Stimulated activated CD4-positive, alpha-beta T cell treated with anti-CD3 and anti-CD28 coated beads, Interleukin-15, amount 100 ng/mL, for 48 hours (primary cell): ENCODE measurements around the gene PTPRK.
"Not testable (repeated sequence)": the region's sequence is repeated elsewhere in the genome, so short reads cannot be mapped to it uniquely, and the experiment has no call there.

ENCODE experiments used
- DNase-seq, 2 donors: peaks; one replicate each; pipeline ENCODE4 v3.0.0-alpha.2; 2020; ENCODE audit warnings: low read depth in 2 of 2

PTPRK gene

GRCh38 chr6:128491610-128492206 is 28.7 kb downstream of the PTPRK start:
- DNase-seq, result no peak

- DNase-seq, result no peak
These were observed 29.3 kb downstream of the PTPRK start for GRCh38 chr6:128491100-128491581.

DNA sequence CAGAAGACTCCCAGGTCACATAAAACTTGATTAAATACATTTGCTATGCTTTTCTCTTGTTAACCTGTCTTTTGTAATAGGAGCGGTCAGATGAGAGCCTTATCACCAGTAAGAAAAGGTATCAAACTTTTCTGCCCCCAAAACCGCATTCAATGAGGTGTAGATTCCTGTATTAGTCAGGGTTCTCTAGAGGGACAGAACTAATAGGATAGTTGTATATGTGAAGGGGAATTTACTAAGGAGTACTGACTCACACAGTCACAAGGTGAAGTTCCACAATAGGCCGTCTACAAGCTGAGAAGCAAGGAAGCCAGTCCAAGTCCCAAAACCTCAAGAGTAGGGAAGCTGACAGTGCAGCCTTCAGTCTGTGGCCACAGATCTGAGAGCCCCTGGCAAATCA is 32.7 kb downstream of the PTPRK start:
- DNase-seq, result no peak

DNA sequence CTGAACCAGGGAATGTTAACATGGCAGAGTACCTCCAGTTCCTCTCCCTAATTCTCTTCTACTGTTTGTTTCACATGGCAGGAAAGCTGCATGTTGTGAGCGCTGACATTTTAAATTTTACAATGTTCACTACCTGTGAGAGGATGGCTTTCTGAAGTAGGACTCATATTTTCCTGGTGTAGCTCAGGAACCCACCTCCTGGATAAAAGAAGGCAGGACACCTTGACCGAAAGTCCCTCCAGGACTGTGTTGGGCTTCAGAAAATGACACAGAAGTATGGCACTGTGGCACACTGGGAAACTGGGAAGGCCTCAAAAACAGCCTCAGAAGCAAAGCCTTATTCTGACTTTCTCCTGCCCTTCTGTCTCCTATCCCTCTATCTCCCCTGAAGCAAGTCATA is 33.3 kb downstream of the PTPRK start:
- DNase-seq, result no peak

DNA sequence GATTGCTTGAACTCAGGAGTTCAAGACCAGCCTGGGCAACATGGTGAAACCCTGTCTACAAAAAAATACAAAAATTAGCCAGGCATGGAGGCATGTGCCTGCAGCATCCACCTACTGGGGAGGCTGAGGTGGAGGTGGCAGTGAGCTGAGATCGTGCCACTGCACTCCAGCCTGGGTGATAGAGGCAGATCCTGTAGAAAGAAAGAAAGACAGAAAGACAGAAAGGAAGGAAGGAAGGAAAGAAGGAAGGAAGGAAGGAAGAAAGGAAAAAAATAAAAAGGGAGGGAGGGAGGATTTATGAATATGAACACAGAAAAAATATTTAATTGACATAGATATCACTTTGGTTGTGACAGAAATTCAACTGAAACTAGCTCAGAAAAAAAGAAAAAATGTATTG is 33.8 kb downstream of the PTPRK start:
- not testable (repeated sequence) for DNase-seq

- no peak for DNase-seq
These were observed 36.8 kb downstream of the PTPRK start for GRCh38 chr6:128483472-128484135.

- no peak for DNase-seq
These were observed 37.8 kb downstream of the PTPRK start for GRCh38 chr6:128482642-128483041.

GRCh38 chr6:128479991-128480390 is 40.4 kb downstream of the PTPRK start:
- no peak for DNase-seq

GRCh38 chr6:128479048-128479666 is 41.2 kb downstream of the PTPRK start:
- DNase-seq, result no peak

DNA sequence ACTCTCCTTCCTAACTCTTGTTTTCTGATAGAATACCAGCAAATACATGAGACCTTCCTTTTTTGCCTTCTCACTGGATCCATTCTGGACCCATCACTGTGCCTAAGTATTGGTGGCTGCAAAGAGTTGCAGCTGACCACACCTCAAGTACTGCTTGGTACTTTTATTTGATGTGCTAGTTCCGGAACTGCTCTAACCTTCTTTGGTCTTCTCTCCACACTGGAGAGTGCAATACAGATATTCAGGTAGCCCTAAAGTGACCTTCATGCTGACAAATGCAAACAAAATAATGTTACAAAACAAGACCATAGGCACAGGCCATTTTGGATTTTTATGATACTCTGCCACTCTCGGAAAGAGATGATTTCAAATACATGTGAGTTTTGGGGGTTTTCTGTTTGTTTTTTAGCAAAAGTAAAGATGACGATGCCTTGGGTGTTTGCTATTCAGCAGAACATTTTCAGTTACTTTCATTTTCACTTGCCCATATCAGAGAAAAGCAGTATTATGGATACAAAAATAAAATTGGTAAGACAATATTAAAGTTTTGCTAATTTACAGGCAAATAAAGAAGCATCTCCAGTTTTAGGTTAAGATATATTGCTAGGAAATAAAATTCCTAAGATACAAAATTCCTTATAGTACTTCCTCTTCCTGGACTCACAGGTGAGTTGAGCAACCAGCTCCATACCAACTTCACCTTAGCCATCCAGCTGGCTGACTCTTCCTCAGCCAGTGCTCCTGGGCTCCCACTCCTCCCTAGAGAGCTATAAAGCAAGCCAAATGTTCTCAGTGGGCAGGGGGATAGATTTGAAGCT is 42.0 kb downstream of the PTPRK start:
- DNase-seq, result no peak

DNA sequence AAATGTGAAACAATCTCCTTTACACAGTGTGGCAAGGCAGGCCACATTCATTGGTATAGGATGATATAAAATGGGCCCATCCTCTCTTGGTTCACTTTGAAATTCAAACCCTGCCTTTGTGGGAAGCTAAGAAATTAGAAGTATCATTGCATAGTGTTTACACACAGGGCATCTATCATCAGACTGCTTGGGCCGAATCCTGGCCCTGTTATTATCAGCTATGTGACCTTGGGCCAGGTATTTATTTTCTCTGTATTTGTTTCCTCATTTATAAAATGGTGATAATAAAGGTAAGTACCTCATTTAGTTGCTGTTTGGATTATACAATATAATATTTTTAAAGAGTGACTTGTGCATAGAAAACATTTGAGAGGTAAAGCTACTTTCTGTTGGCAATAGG is 45.5 kb downstream of the PTPRK start:
- DNase-seq, result no peak

DNA sequence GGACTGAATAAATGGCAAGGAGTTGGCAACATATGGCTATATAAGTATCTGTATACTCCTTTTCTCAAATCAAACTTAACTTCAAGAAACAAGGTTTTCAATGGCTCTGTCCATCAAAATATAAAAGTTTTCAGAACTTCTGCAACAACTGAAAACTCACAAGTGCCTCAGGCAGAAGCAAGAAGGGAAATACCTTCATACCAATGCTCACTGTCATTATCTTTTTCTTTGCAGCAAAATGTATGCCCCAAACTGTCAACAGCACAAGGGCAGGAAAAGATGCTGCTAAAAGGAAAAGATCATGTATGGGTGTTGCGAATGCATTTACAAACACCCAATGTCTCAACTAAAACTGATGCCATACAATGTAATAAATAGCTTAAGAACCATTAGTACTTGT is 45.9 kb downstream of the PTPRK start:
- DNase-seq, result no peak

- no peak for DNase-seq
These were observed 48.5 kb downstream of the PTPRK start for GRCh38 chr6:128471907-128472306.

- no peak for DNase-seq
These were observed 54.7 kb downstream of the PTPRK start for GRCh38 chr6:128465368-128466343.

GRCh38 chr6:128464790-128465189 is 55.6 kb downstream of the PTPRK start:
- DNase-seq, result no peak

GRCh38 chr6:128463942-128464341 is 56.5 kb downstream of the PTPRK start:
- no peak for DNase-seq

DNA sequence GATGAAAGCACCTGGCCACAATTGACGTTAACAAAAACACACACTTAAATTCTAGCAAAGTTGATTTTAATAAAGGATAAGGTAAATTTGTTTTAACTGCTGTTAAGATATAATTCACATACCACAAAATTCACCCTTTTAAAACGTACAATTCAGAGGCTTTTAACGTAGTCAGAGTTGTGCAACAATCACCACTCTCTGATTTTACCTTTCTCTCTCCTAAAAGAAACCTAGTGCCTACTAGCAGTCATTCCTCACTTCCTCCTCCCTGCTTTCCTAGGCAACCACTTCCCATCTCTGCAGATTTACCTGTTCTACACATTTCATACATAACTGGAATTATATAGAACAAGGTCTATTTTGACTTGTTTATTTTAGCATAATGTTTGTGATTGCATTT is 58.9 kb downstream of the PTPRK start:
- no peak for DNase-seq

DNA sequence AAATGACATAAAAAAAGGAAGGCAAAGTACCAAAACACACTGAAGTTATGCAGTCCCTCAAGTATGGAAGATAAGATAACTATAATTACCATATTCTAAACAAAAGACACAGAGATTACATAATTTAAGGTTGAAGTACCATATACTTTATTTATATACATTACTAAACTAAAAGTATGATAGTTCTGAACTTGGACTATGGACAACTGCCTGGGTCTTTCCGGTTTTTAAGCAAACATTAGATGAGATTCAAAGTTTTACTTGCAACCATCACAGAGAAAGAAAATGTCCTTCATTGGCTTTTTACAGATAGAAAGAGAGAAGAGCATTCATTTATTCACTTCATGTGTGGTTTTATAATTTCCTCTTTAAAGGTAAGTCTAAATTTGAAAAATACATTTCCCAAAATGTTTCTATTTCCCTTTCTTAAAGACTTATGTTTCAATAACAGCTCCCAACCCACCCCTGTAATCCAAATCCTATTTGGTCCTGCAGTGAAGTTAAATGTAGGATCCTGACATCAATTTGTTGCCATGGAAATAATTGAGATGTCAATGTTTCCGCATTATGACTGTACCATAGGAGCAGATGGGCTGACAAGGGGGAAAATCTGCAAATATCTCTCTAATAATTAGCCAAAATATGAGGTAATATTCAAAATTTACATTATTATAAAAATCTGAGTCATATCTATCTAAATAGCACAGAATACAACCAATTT is 63.7 kb downstream of the PTPRK start:
- DNase-seq, result no peak

DNA sequence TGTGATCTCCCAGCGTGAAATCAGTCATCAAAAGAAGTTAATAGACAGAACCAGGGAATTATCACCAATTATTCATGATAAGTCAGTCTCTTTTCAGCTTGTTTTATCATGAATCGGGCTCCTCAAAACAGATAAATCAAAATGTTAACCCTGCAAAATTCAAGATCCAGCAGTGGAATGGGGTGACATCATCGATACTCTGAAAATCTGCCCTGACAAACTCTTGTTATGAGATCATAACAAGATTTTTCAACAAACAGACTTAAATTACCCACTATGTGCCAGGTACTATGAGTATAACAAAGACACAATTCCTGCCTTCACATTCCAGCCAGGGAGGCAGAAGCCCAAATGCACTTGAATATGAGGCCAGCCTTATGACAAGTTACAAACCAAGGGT is 64.4 kb downstream of the PTPRK start:
- no peak for DNase-seq

DNA sequence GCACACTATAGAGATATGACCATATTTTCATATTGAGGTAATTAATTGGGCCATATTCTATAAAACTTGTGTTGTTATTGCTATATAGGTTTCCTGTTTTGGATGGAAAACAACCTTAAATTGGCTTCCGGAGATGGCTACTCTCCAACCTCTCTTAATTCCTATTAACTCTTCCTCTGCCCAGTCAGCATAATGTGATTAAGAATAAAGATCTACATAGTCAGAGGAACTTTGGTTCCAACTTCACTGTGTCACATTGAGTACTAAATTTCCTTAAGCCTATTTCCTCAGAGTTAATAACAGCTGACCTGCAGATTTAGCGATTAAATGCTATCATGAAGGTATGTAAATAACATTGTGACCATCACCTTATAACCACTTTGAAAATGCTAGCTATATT is 67.7 kb downstream of the PTPRK start:
- DNase-seq, result no peak

- DNase-seq, result no peak
These were observed 73.9 kb downstream of the PTPRK start for GRCh38 chr6:128446497-128446896.
